ENCODE measurements around the gene GABRB2.

GRCh38 chr5:161411156-161411555 lies 135.4 kb downstream of the GABRB2 start:
- no peak for TF ChIP-seq CTCF (IDR thresholded peaks at IDR 0.05; ENCODE audit: insufficient read depth, low read depth, low read length)
- TF ChIP-seq EZH2 (IDR thresholded peaks at IDR 0.05; ENCODE audit: insufficient read depth, low read length) = no peak

Measured in astrocyte (in vitro differentiated cells and primary cell).